GM23338 (cell line): Measurements from ENCODE around the gene MAP4K1. TPM values are rescaled to one million over a fixed set of nuclear protein-coding genes. Genes with fewer than 3 reads are reported as not detected.
A peak's percentile ranks its signal among the peaks of the same experiment; 100 is the strongest.
"Not testable (repeated sequence)": the region's sequence is repeated elsewhere in the genome, so short reads cannot be mapped to it uniquely, and the experiment has no call there.

Experiments used
- ATAC-seq: fragments of 200-7000 bp; cut with Tn5 transposase; 3 replicates; pipeline ENCODE4 v1.9.1; 2020
- DNase-seq: peaks from one replicate; pipeline ENCODE4 v3.0.0-alpha.2; 2015; ENCODE audit warnings: low spot score
- H2AFZ ChIP-seq: fragments of 200-600 bp; sonication (generic); 2 replicates; pipeline ENCODE4 v1.8.0; 2016; ENCODE audit warnings: antibody characterized with exemption, mild to moderate bottlenecking, moderate library complexity
- H3F3A ChIP-seq: fragments of 200-600 bp; sonication (generic); replicated peaks from 2 replicates; pipeline ENCODE4 v1.8.0; 2017; ENCODE audit warnings: antibody characterized with exemption, mixed run types, low read depth
- H3K27ac ChIP-seq: fragments of 200-600 bp; sonication (generic); 2 replicates; pipeline ENCODE4 v1.6.1; 2016; ENCODE audit warnings: low read depth
- H3K27me3 ChIP-seq: fragments of 200-600 bp; sonication (generic); 2 replicates; pipeline ENCODE4 v1.8.0; 2016; ENCODE audit warnings: mild to moderate bottlenecking, mixed run types, moderate library complexity; ENCODE audit not compliant: insufficient read depth
- H3K36me3 ChIP-seq: fragments of 200-600 bp; sonication (generic); 2 replicates; pipeline ENCODE4 v1.8.0; 2016; ENCODE audit warnings: mild to moderate bottlenecking; ENCODE audit not compliant: insufficient read depth
- H3K4me1 ChIP-seq: fragments of 200-600 bp; sonication (generic); 2 replicates; pipeline ENCODE4 v1.8.0; 2016; ENCODE audit warnings: mild to moderate bottlenecking, moderate library complexity; ENCODE audit not compliant: insufficient read depth
- H3K4me2 ChIP-seq: fragments of 200-600 bp; sonication (generic); 2 replicates; pipeline ENCODE4 v1.7.1; 2017; ENCODE audit warnings: mixed run types
- H3K4me3 ChIP-seq: fragments of 200-600 bp; sonication (generic); 2 replicates; pipeline ENCODE4 v1.6.1; 2016; ENCODE audit warnings: mixed run types
- H3K79me2 ChIP-seq: fragments of 200-600 bp; sonication (generic); replicated peaks from 2 replicates; pipeline ENCODE4 v1.8.0; 2017; ENCODE audit warnings: mild to moderate bottlenecking; ENCODE audit not compliant: insufficient read depth
- H3K9me2 ChIP-seq: fragments of 200-600 bp; sonication (generic); 2 replicates; pipeline ENCODE4 v1.8.0; 2017; ENCODE audit not compliant: insufficient read depth
- H4K20me1 ChIP-seq: fragments of 200-600 bp; sonication (generic); replicated peaks from 2 replicates; pipeline ENCODE4 v1.8.0; 2017; ENCODE audit warnings: mild to moderate bottlenecking; ENCODE audit not compliant: insufficient read depth
- H3K27ac Mint-ChIP-seq: 2 replicates; pipeline ENCODE4 v1.8.0; 2020; ENCODE audit warnings: inconsistent platforms, mild to moderate bottlenecking, moderate library complexity, mixed read lengths
- H3K27me3 Mint-ChIP-seq: 3 replicates; pipeline ENCODE4 v1.8.0; 2022; ENCODE audit warnings: low read depth, mild to moderate bottlenecking, moderate library complexity, mixed read lengths, inconsistent platforms; ENCODE audit not compliant: insufficient read depth, poor library complexity
- H3K36me3 Mint-ChIP-seq: 3 replicates; pipeline ENCODE4 v1.8.0; 2021; ENCODE audit warnings: low read depth, mild to moderate bottlenecking, inconsistent platforms, moderate library complexity, mixed read lengths
- H3K4me1 Mint-ChIP-seq: 3 replicates; pipeline ENCODE4 v1.8.0; 2020; ENCODE audit warnings: mild to moderate bottlenecking, inconsistent platforms, mixed read lengths
- H3K4me3 Mint-ChIP-seq: 3 replicates; pipeline ENCODE4 v1.8.0; 2021; ENCODE audit warnings: moderate library complexity, mild to moderate bottlenecking, inconsistent platforms, mixed read lengths
- H3K9me3 Mint-ChIP-seq: 3 replicates; pipeline ENCODE4 v1.8.0; 2020; ENCODE audit warnings: moderate library complexity, mild to moderate bottlenecking, inconsistent platforms, mixed read lengths
- CTCF ChIP-seq, 2 experiments: fragments of 200-600 bp in 1 of 2; sonication (generic) in 1 of 2; conservative IDR thresholded peaks; 2 replicates each; pipeline versions ENCODE4 v1.5.1 to v1.6.1; 2016 to 2017; ENCODE audit warnings: antibody characterized with exemption in 2 of 2, low read depth in 2 of 2, mild to moderate bottlenecking in 2 of 2, moderate library complexity in 1 of 2
- ZNF331 ChIP-seq: fragments of 250-450 bp; sonication (Bioruptor Pico); IDR thresholded peaks from 2 replicates; pipeline ENCODE4 v1.5.0; 2020; ENCODE audit warnings: low read depth, mild to moderate bottlenecking, moderate library complexity
- polyA plus RNA-seq: library from polyadenylated mRNA; unstranded; fragments of >200 nt; fragmentation: Nextera tagmentation; extraction: Ambion mirVana; gene quantifications from 2 replicates; pipeline ENCODE4 v1.2.1, GENCODE V29; 2016
- total RNA-seq: library from RNA; depleted of rRNA; stranded (reverse); fragments of >200 nt; shearing (Covaris generic); gene quantifications from 2 replicates; pipeline ENCODE4 v1.2.3, GENCODE V29; 2014
- TF ChIP-seq, protein P1 (sequence below): IDR thresholded peaks from one replicate; pipeline ENCODE4 v1.6.1; 2018; ENCODE audit warnings: antibody characterized with exemption; ENCODE audit not compliant: unreplicated experiment

The MAP4K1 gene
- total and polyA plus RNA-seq, 2 experiments from 2014 or later = 7.7 to 44.6 TPM

DNA sequence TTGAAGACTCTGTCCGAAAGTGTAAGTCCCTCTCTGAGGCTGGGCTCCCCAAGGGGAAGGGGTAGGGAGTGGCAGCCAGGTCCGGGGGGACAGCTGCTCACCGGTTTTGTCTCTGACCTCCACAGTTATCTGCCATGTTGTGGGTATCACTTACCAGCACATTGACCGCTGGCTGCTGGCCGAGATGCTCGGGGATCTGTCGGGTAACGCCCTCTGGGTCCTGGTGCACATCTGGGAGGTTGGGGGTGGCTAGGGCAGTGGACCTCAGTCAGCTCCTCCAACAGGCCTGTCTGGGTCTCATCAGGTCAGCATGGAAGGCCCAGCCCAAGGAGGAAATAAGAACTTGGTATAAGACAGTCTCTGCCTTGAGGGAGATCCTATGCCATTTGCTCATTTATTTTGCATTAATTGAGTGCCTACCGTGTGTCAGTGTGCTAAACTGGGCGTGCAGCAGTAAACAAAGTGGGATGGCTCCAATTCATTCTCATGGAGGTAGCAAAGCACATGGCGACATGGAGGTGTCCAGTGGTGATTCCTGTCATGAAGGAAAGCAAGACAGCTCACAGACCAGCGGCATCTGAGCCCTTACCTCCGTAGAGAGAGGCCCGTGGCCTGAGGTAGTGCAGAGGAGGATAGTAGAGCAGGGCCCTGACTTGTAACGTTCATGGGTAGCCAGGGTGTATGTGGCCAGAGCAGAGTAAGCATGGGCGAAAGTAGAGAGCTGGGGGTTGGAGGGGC, 14.9 kb upstream of the MAP4K1 start:
- no peaks in the 10 kb centered on the region for H3K27me3 ChIP-seq
- H3K4me3 ChIP-seq = no peak overlapping the region
- H3K79me2 ChIP-seq = no peaks in the 10 kb centered on the region
- H3K9me2 ChIP-seq = no peaks in the 10 kb centered on the region
- H3K36me3 ChIP-seq = peaks cover 22% of the 10 kb centered on the region
- Mint-ChIP-seq H3K9me3 (no peaks in the 10 kb centered on the region), H3K4me3 (no peak overlapping the region; the same call in 2 of the 3 replicates), H3K36me3 (peaks cover 88% of the 10 kb centered on the region), H3K27me3 (peaks cover 13% of the 10 kb centered on the region), H3K27ac (no peak overlapping the region; the same call in 1 of the 2 replicates), H3K4me1 (peaks cover 14% of the 10 kb centered on the region)
- H3K27ac ChIP-seq = no peak overlapping the region
- TF ChIP-seq CTCF (conservative IDR thresholded peaks at IDR 0.05; ENCODE audit: low read depth in 2 of 2) = no peak
- TF ChIP-seq, protein P1, sequence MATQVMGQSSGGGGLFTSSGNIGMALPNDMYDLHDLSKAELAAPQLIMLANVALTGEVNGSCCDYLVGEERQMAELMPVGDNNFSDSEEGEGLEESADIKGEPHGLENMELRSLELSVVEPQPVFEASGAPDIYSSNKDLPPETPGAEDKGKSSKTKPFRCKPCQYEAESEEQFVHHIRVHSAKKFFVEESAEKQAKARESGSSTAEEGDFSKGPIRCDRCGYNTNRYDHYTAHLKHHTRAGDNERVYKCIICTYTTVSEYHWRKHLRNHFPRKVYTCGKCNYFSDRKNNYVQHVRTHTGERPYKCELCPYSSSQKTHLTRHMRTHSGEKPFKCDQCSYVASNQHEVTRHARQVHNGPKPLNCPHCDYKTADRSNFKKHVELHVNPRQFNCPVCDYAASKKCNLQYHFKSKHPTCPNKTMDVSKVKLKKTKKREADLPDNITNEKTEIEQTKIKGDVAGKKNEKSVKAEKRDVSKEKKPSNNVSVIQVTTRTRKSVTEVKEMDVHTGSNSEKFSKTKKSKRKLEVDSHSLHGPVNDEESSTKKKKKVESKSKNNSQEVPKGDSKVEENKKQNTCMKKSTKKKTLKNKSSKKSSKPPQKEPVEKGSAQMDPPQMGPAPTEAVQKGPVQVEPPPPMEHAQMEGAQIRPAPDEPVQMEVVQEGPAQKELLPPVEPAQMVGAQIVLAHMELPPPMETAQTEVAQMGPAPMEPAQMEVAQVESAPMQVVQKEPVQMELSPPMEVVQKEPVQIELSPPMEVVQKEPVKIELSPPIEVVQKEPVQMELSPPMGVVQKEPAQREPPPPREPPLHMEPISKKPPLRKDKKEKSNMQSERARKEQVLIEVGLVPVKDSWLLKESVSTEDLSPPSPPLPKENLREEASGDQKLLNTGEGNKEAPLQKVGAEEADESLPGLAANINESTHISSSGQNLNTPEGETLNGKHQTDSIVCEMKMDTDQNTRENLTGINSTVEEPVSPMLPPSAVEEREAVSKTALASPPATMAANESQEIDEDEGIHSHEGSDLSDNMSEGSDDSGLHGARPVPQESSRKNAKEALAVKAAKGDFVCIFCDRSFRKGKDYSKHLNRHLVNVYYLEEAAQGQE = no peak
- TF ChIP-seq ZNF331 (CRISPR knock-in tag) = no peak
- H4K20me1 ChIP-seq = peaks cover 4% of the 10 kb centered on the region; the same call in 1 of the 2 replicates
- H3K4me2 ChIP-seq = no peak overlapping the region
- ATAC-seq = no peak
- peaks cover 4% of the 10 kb centered on the region; the same call in 1 of the 2 replicates for H3K4me1 ChIP-seq
- DNase-seq = no peak
- H3F3A ChIP-seq = peaks cover 16% of the 10 kb centered on the region
- H2AFZ ChIP-seq = no peak overlapping the region

DNA sequence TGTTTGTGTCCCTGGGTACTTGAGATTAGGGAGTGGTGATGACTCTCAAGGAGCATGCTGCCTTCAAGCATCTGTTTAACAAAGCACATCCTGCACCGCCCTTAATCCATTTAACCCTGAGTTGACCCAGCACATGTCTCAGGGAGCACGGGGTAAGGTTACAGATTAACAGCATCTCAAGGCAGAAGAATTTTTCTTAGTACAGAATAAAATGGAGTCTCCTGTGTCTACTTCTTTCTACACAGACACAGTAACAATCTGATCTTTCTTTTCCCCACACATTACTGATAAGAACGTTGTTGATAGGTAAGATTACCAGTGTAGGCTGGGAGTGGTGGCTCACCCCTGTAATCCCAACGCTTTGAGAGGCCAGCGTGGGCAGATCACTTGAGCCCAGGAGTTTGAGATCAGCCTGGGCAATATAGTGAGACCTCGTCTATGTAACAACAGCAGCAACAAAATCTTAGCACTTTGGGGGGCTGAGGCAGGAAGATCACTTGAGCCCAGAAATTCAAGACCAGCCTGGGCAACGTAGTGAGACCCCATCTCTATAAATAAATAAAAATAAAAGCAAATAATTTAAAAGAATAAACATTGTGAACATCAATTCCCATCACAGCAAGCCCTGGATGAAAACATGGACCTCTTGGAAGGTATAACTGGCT, 14.2 kb upstream of the MAP4K1 start:
- not testable (repeated sequence) for H3K27ac Mint-ChIP-seq, H4K20me1 ChIP-seq, H3K4me3 Mint-ChIP-seq, H3K4me3 ChIP-seq, H3K9me3 Mint-ChIP-seq, H3K27me3 ChIP-seq, H2AFZ ChIP-seq, H3K4me2 ChIP-seq, ATAC-seq, H3K27ac ChIP-seq, H3K4me1 ChIP-seq, DNase-seq, H3K79me2 ChIP-seq, H3K9me2 ChIP-seq
- H3F3A ChIP-seq = peaks cover 16% of the 10 kb centered on the region
- H3K36me3 Mint-ChIP-seq = peaks cover 91% of the 10 kb centered on the region
- peaks cover 13% of the 10 kb centered on the region for H3K27me3 Mint-ChIP-seq
- H3K4me1 Mint-ChIP-seq = peaks cover 12% of the 10 kb centered on the region
- peaks cover 22% of the 10 kb centered on the region for H3K36me3 ChIP-seq

- peaks cover 16% of the 10 kb centered on the region for H3F3A ChIP-seq
Measured at GRCh38 chr19:38631301-38631700, 13.5 kb upstream of the MAP4K1 start.

More at GRCh38 chr19:38631301-38631700, 13.5 kb upstream of the MAP4K1 start:
- not testable (repeated sequence) for H3K4me1 Mint-ChIP-seq, H3K9me3 Mint-ChIP-seq, H3K9me2 ChIP-seq, H3K4me3 ChIP-seq, H3K4me3 Mint-ChIP-seq, H4K20me1 ChIP-seq, H3K79me2 ChIP-seq, H3K27ac Mint-ChIP-seq, H2AFZ ChIP-seq, DNase-seq, ATAC-seq, H3K27me3 ChIP-seq, H3K4me1 ChIP-seq
- Histone ChIP-seq H3K27ac (peak overlapping the region; percentile 76; the same call in 1 of the 2 replicates), H3K36me3 (peaks cover 24% of the 10 kb centered on the region), H3K4me2 (0 out of 2 replicates have a peak overlapping the region, but pooled peaks have one; percentile 31)
- peaks cover 90% of the 10 kb centered on the region for H3K36me3 Mint-ChIP-seq
- H3K27me3 Mint-ChIP-seq = peaks cover 15% of the 10 kb centered on the region
